SK-N-MC (cell line): ENCODE measurements around the gene CELSR1.

Source experiments
- EZH2 ChIP-seq: fragments of 200-600 bp; sonication (generic); IDR thresholded peaks from one replicate; pipeline ENCODE4 v1.6.1; 2017; ENCODE audit warnings: antibody characterized with exemption
- POLR2AphosphoS5 ChIP-seq: IDR thresholded peaks from 2 replicates; pipeline ENCODE4 v1.6.1; 2012; ENCODE audit warnings: mild to moderate bottlenecking, low read depth, low read length, borderline replicate concordance

- TF ChIP-seq EZH2 = no peak
- no peak for TF ChIP-seq POLR2AphosphoS5
Measured at GRCh38 chr22:46563381-46564083, 26.1 kb upstream of the CELSR1 start.
